H1 (cell line): Measurements from ENCODE around the gene FSTL4. TPM values are rescaled to one million over a fixed set of nuclear protein-coding genes. Genes with fewer than 3 reads are reported as not detected.

Source experiments
- CTCF ChIA-PET: fragments of 300-600 bp; sonication (Branson Sonifier 250); formaldehyde crosslinking; loops from one replicate; lab custom pipeline; 2021; ENCODE audit not compliant: partially characterized antibody; lab: Charles Lee
- POLR2A ChIA-PET: fragments of 300-600 bp; sonication (Branson Sonifier 250); formaldehyde crosslinking; loops from one replicate; lab custom pipeline; 2021; ENCODE audit warnings: inconsistent platforms; ENCODE audit not compliant: partially characterized antibody; lab: Charles Lee
- DNase-seq, 2 experiments: peaks; one replicate each; pipeline versions ENCODE4 v3.0.0 to v3.0.0-alpha.2; 2010 to 2022; ENCODE audit warnings: low spot score in 2 of 2, low read depth in 1 of 2, mixed read lengths in 1 of 2
- FAIRE-seq: peaks from 2 replicates; lab custom pipeline; 2011; peaks lifted over from hg19 to GRCh38; lab: Jason Lieb, UNC
- H2AFZ ChIP-seq: 2 replicates; pipeline ENCODE4 v1.8.1; 2012; ENCODE audit warnings: low read length, inconsistent platforms
- H2AK5ac ChIP-seq: 2 replicates; pipeline ENCODE4 v1.6.1; 2013; ENCODE audit warnings: low read depth, low read length
- H2BK120ac ChIP-seq: replicated peaks from 2 replicates; pipeline ENCODE3; 2013; ENCODE audit warnings: low read depth, low read length, inconsistent platforms
- H2BK12ac ChIP-seq: 2 replicates; pipeline ENCODE4 v1.6.1; 2013; ENCODE audit warnings: low read depth, low read length
- H2BK15ac ChIP-seq: 2 replicates; pipeline ENCODE4 v1.6.1; 2013; ENCODE audit warnings: low read length
- H2BK20ac ChIP-seq: 2 replicates; pipeline ENCODE4 v1.6.1; 2013; ENCODE audit warnings: low read length
- H2BK5ac ChIP-seq: 2 replicates; pipeline ENCODE4 v1.6.1; 2013; ENCODE audit warnings: low read depth, low read length
- H3K14ac ChIP-seq: 2 replicates; pipeline ENCODE4 v1.6.1; 2013; ENCODE audit warnings: inconsistent platforms; ENCODE audit not compliant: insufficient read length
- H3K18ac ChIP-seq: 2 replicates; pipeline ENCODE4 v1.6.1; 2013; ENCODE audit warnings: low read length; ENCODE audit errors: extremely low read depth
- H3K23ac ChIP-seq: 2 replicates; pipeline ENCODE4 v1.6.1; 2013; ENCODE audit warnings: inconsistent platforms; ENCODE audit not compliant: insufficient read length
- H3K23me2 ChIP-seq: 2 replicates; pipeline ENCODE4 v1.6.1; 2013; ENCODE audit warnings: low read depth, low read length
- H3K27ac ChIP-seq: 2 replicates; pipeline ENCODE4 v1.6.1; 2011; ENCODE audit warnings: low read depth, low read length, inconsistent platforms
- H3K27me3 ChIP-seq, 4 experiments: replicated peaks in 1 of 4; 1 replicate in 1 of 4; 2 replicates in 3 of 4; pipeline versions ENCODE4 v1.6.1 to v1.8.1; 2011 to 2013; ENCODE audit warnings: low read length in 3 of 4, mild to moderate bottlenecking in 3 of 4, inconsistent platforms in 2 of 4, mixed read lengths in 2 of 4, moderate library complexity in 1 of 4; ENCODE audit not compliant: control insufficient read depth in 3 of 4, insufficient read depth in 3 of 4; ENCODE audit errors: extremely low read depth in 1 of 4
- H3K36me3 ChIP-seq, 4 experiments: 2 replicates each; pipeline versions ENCODE4 v1.6.1 to v1.8.1; 2011 to 2013; ENCODE audit warnings: mild to moderate bottlenecking in 4 of 4, low read length in 3 of 4, moderate library complexity in 2 of 4, control low read depth in 1 of 4, inconsistent platforms in 1 of 4; ENCODE audit not compliant: insufficient read depth in 4 of 4, control insufficient read depth in 2 of 4
- H3K4ac ChIP-seq: replicated peaks from 2 replicates; pipeline ENCODE3; 2013; ENCODE audit warnings: low read length, low read depth, mixed read lengths, inconsistent platforms; ENCODE audit not compliant: insufficient read length
- H3K4me1 ChIP-seq, 4 experiments: replicated peaks in 1 of 4; 1 replicate in 1 of 4; 2 replicates in 3 of 4; pipeline versions ENCODE4 v1.6.1 to v1.8.1; 2011 to 2013; ENCODE audit warnings: low read length in 3 of 4, inconsistent platforms in 2 of 4, mixed read lengths in 1 of 4; ENCODE audit not compliant: insufficient read depth in 4 of 4, control insufficient read depth in 3 of 4
- H3K4me2 ChIP-seq, 2 experiments: 2 replicates each; pipeline versions ENCODE4 v1.6.1 to v1.8.1; 2011 to 2013; ENCODE audit warnings: low read depth in 2 of 2, low read length in 2 of 2, control low read depth in 1 of 2, inconsistent platforms in 1 of 2, mild to moderate bottlenecking in 1 of 2; ENCODE audit not compliant: insufficient read depth in 1 of 2
- H3K4me3 ChIP-seq, 4 experiments: fragments of 200-600, 300-600 bp in 1 of 4; sonication (generic), shearing (Covaris generic), sonication (Bioruptor Twin) in 1 of 4; 2 replicates each; pipeline versions ENCODE4 v1.5.1 to v1.8.1; 2011 to 2016; ENCODE audit warnings: low read length in 4 of 4, low read depth in 3 of 4, control low read depth in 2 of 4, inconsistent platforms in 2 of 4, mild to moderate bottlenecking in 2 of 4, mixed read lengths in 1 of 4, moderate library complexity in 1 of 4; ENCODE audit not compliant: insufficient read depth in 2 of 4; ENCODE audit errors: extremely low read depth in 1 of 4
- H3K56ac ChIP-seq: replicated peaks from 2 replicates; pipeline ENCODE3; 2013; ENCODE audit warnings: low read depth, mild to moderate bottlenecking, mixed read lengths, low read length, inconsistent platforms; ENCODE audit not compliant: insufficient read length
- H3K79me1 ChIP-seq: 2 replicates; pipeline ENCODE4 v1.6.1; 2013; ENCODE audit warnings: low read depth, low read length, control low read depth
- H3K79me2 ChIP-seq, 2 experiments: 2 replicates each; pipeline versions ENCODE4 v1.6.1 to v1.8.1; 2012 to 2013; ENCODE audit warnings: low read length in 2 of 2, mild to moderate bottlenecking in 2 of 2, inconsistent platforms in 1 of 2; ENCODE audit not compliant: insufficient read depth in 2 of 2, control insufficient read depth in 1 of 2
- H3K9ac ChIP-seq, 4 experiments: replicated peaks in 1 of 4; 1 replicate in 1 of 4; 2 replicates in 3 of 4; pipeline versions ENCODE4 v1.6.1 to v1.8.1; 2011 to 2013; ENCODE audit warnings: low read depth in 3 of 4, low read length in 3 of 4, control low read depth in 2 of 4, mild to moderate bottlenecking in 2 of 4, moderate library complexity in 2 of 4, inconsistent platforms in 1 of 4; ENCODE audit errors: extremely low read depth in 1 of 4
- H3K9me3 ChIP-seq, 2 experiments: 2 replicates each; pipeline versions ENCODE4 v1.6.1 to v1.8.1; 2012 to 2013; ENCODE audit warnings: mild to moderate bottlenecking in 2 of 2, moderate library complexity in 2 of 2, control low read depth in 1 of 2, inconsistent platforms in 1 of 2, low read depth in 1 of 2, low read length in 1 of 2, mixed read lengths in 1 of 2; ENCODE audit not compliant: insufficient read depth in 2 of 2
- H4K20me1 ChIP-seq, 2 experiments: replicated peaks in 1 of 2; 2 replicates each; pipeline versions ENCODE3 to v1.8.1; 2011 to 2013; ENCODE audit warnings: inconsistent platforms in 2 of 2, low read length in 2 of 2, mild to moderate bottlenecking in 1 of 2; ENCODE audit not compliant: insufficient read depth in 2 of 2, control insufficient read depth in 1 of 2
- H4K5ac ChIP-seq: 2 replicates; pipeline ENCODE4 v1.6.1; 2013; ENCODE audit warnings: low read length, low read depth, mixed read lengths, inconsistent platforms; ENCODE audit not compliant: insufficient read length
- H4K8ac ChIP-seq: 2 replicates; pipeline ENCODE4 v1.8.0; 2013; ENCODE audit warnings: mild to moderate bottlenecking, moderate library complexity, low read length, inconsistent platforms; ENCODE audit not compliant: insufficient read depth; ENCODE audit errors: extremely low read depth
- H4K91ac ChIP-seq: replicated peaks from 2 replicates; pipeline ENCODE3; 2013; ENCODE audit warnings: low read length, mixed read lengths, inconsistent platforms; ENCODE audit not compliant: insufficient read length
- ATF3 ChIP-seq: IDR thresholded peaks from 2 replicates; pipeline ENCODE4 v1.6.1; 2011; ENCODE audit warnings: low read depth, mild to moderate bottlenecking, low read length; ENCODE audit not compliant: insufficient read depth
- BRCA1 ChIP-seq: IDR thresholded peaks from 2 replicates; pipeline ENCODE4 v1.6.1; 2012; ENCODE audit warnings: low read depth, low read length, improper control_type of control experiment
- CBX5 ChIP-seq: fragments of 300-800, 300-1000 bp; sonication (generic); IDR thresholded peaks from 2 replicates; pipeline ENCODE4 v1.7.1; 2016; ENCODE audit warnings: antibody characterized with exemption, low read length, low read depth
- CBX8 ChIP-seq: fragments of 300-800, 300-1000 bp; sonication (generic); IDR thresholded peaks from 2 replicates; pipeline ENCODE4 v1.7.1; 2016; ENCODE audit warnings: low read depth, low read length, borderline replicate concordance
- CREB1 ChIP-seq: IDR thresholded peaks from 2 replicates; pipeline ENCODE4 v1.6.1; 2012; ENCODE audit warnings: inconsistent platforms
- FOSL1 ChIP-seq: IDR thresholded peaks from 2 replicates; pipeline ENCODE4 v1.6.1; 2011; ENCODE audit warnings: mild to moderate bottlenecking, low read depth, low read length, moderate library complexity; ENCODE audit not compliant: insufficient read depth
- JUN ChIP-seq: IDR thresholded peaks from 2 replicates; pipeline ENCODE4 v1.6.1; 2011; ENCODE audit warnings: low read depth, mild to moderate bottlenecking, improper control_type of control experiment, low read length
- KDM4A ChIP-seq: IDR thresholded peaks from one replicate; pipeline ENCODE4 v1.7.1; 2012; ENCODE audit warnings: low read depth, mild to moderate bottlenecking, moderate library complexity, low read length, inconsistent platforms; ENCODE audit not compliant: severe bottlenecking
- MAFK ChIP-seq: IDR thresholded peaks from 2 replicates; pipeline ENCODE4 v1.6.1; 2012; ENCODE audit warnings: low read depth, mild to moderate bottlenecking, improper control_type of control experiment, low read length
- POLR2A ChIP-seq, 2 experiments: IDR thresholded peaks; 1 replicate in 1 of 2; 2 replicates in 1 of 2; pipeline ENCODE4 v1.6.1; 2011; ENCODE audit warnings: low read depth in 2 of 2, low read length in 2 of 2, mild to moderate bottlenecking in 2 of 2; ENCODE audit errors: control extremely low read depth in 1 of 2
- RAD21 ChIP-seq, 2 experiments: IDR thresholded peaks in 1 of 2; conservative IDR thresholded peaks in 1 of 2; 2 replicates each; pipeline ENCODE4 v1.6.1; 2011; ENCODE audit warnings: low read depth in 2 of 2, low read length in 2 of 2, improper control_type of control experiment in 1 of 2, inconsistent platforms in 1 of 2, mild to moderate bottlenecking in 1 of 2, moderate library complexity in 1 of 2
- RFX5 ChIP-seq: IDR thresholded peaks from 2 replicates; pipeline ENCODE4 v1.6.1; 2011; ENCODE audit warnings: low read depth, low read length, improper control_type of control experiment, borderline replicate concordance
- SUZ12 ChIP-seq: fragments of 200-600 bp; sonication (generic); IDR thresholded peaks from 2 replicates; pipeline ENCODE4 v1.6.1; 2012; ENCODE audit warnings: mild to moderate bottlenecking, inconsistent platforms, low read length, moderate library complexity, mixed read lengths
- TAF7 ChIP-seq: optimal IDR thresholded peaks from 2 replicates; pipeline ENCODE3; 2011; ENCODE audit warnings: low read depth, mild to moderate bottlenecking, inconsistent platforms, low read length, moderate library complexity, borderline replicate concordance
- TCF12 ChIP-seq: IDR thresholded peaks from 2 replicates; pipeline ENCODE4 v1.6.1; 2011; ENCODE audit warnings: low read depth, mild to moderate bottlenecking, low read length
- polyA plus RNA-seq, 7 experiments: library from polyadenylated mRNA; depleted of rRNA in 3 of 7; stranded (reverse) in 5 of 7; unstranded in 2 of 7; fragments of >200 nt in 5 of 7; fragments of 200-250 nt in 2 of 7; gene quantifications; 1 replicate in 5 of 7; 2 replicates in 1 of 7; 4 replicates in 1 of 7; pipeline versions ENCODE4 v1.2.1 to v1.2.3, GENCODE V29; 2011 to 2013; ENCODE audit warnings: missing spikeins in 2 of 7, mixed read lengths in 2 of 7
- total RNA-seq: library from RNA; stranded (reverse); fragmentation: NEBNext Ultra II Directional; extraction: Animal tissue kit (Norgen Biotek cat#: 25700); gene quantifications from 2 replicates; pipeline ENCODE4 v1.2.1, GENCODE V29; 2021
- TF ChIP-seq, protein P1 (sequence below): IDR thresholded peaks from 2 replicates; pipeline ENCODE4 v1.6.1; 2012; ENCODE audit warnings: inconsistent platforms

FSTL4 gene
- total and polyA plus RNA-seq, 2 of the 8 experiments (the other 6 are each of a cell fraction or from before 2014, with no cell fraction given): 3.1 to 4.1 TPM

DNA sequence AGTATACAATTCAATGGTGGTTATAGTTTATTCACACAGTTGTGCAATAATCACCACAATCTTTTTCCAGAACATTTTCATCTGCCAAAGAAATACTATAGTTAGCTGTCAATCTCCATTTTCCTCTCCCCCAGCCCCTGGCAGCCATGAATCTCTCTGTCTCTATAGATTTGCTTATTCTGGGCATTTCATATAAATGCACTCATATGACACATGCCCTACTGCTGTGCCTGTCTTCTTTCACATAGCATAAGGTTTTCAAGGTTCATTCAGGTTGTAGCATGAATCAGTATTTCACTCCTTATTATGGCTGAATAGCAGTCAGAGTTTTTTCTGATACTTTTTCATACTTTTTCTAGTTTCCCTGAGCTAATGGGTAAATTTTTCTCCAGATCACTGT lies 432.9 kb downstream of the FSTL4 start:
- H2AFZ ChIP-seq: no peak overlapping the region
- no peak overlapping the region for H3K27ac ChIP-seq
- no peak overlapping the region for H3K4me2 ChIP-seq
- no peak overlapping the region for H2AK5ac ChIP-seq
- H4K5ac ChIP-seq: no peak overlapping the region
- H3K9ac ChIP-seq: no peak overlapping the region
- H2BK20ac ChIP-seq: no peak overlapping the region
- DNase-seq (no peak), FAIRE-seq (no peak)
- no peaks in the 10 kb centered on the region for H3K9me3 ChIP-seq
- no peak overlapping the region for H4K91ac ChIP-seq
- H2BK15ac ChIP-seq: no peak overlapping the region
- H3K79me2 ChIP-seq: no peaks in the 10 kb centered on the region
- no peaks in the 10 kb centered on the region for H4K20me1 ChIP-seq
- H3K23ac ChIP-seq: no peak overlapping the region
- H3K18ac ChIP-seq: no peak overlapping the region
- H2BK5ac ChIP-seq: no peak overlapping the region
- H3K4ac ChIP-seq: no peak overlapping the region
- no peak overlapping the region for H2BK12ac ChIP-seq
- POLR2A ChIA-PET: no interaction called here
- no peak overlapping the region for H3K4me3 ChIP-seq
- no peaks in the 10 kb centered on the region for H3K4me1 ChIP-seq
- H3K27me3 ChIP-seq: no peaks in the 10 kb centered on the region
- H4K8ac ChIP-seq: no peak overlapping the region
- H3K56ac ChIP-seq: no peak overlapping the region
- H2BK120ac ChIP-seq: no peak overlapping the region
- no peaks in the 10 kb centered on the region for H3K36me3 ChIP-seq
- CTCF ChIA-PET: no interaction called here
- H3K79me1 ChIP-seq: no peaks in the 10 kb centered on the region
- H3K23me2 ChIP-seq: no peaks in the 10 kb centered on the region
- no peak overlapping the region for H3K14ac ChIP-seq
- TF ChIP-seq TAF7 (no peak), BRCA1 (no peak), KDM4A (no peak), MAFK (no peak), TCF12 (no peak), ATF3 (no peak), FOSL1 (no peak), POLR2A (IDR thresholded peaks at IDR 0.05; ENCODE audit: control extremely low read depth in 1 of 2, low read depth in 2 of 2, low read length in 2 of 2) (no peak), JUN (no peak), SUZ12 (no peak), CBX8 (no peak), CBX5 (no peak), RFX5 (no peak), RAD21 (IDR thresholded peaks at IDR 0.05 in 1 of 2, conservative IDR thresholded peaks at IDR 0.05 in 1 of 2; ENCODE audit: low read depth in 2 of 2, low read length in 2 of 2) (no peak), CREB1 (no peak)
- TF ChIP-seq, protein P1, sequence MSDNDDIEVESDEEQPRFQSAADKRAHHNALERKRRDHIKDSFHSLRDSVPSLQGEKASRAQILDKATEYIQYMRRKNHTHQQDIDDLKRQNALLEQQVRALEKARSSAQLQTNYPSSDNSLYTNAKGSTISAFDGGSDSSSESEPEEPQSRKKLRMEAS: no peak
